Left ventricle myocardium inferior (tissue), 1 donor: ENCODE results near the gene HTR5A. TPM values are rescaled to one million over a fixed set of nuclear protein-coding genes. Genes with fewer than 3 reads are reported as not detected.

Experiments
- DNase-seq: peaks from one replicate; pipeline ENCODE4 v3.0.0-alpha.2; 2020
- H3K27ac ChIP-seq: fragments of 200-600 bp; replicated peaks from 2 replicates; pipeline ENCODE4 v1.8.0; 2021
- H3K27me3 ChIP-seq: fragments of 200-600 bp; 2 replicates; pipeline ENCODE4 v1.8.0; 2021; ENCODE audit warnings: low read depth
- H3K36me3 ChIP-seq: fragments of 200-600 bp; 2 replicates; pipeline ENCODE4 v1.8.0; 2021
- H3K4me1 ChIP-seq: fragments of 200-600 bp; 2 replicates; pipeline ENCODE4 v1.8.0; 2021
- H3K4me3 ChIP-seq: fragments of 200-600 bp; 2 replicates; pipeline ENCODE4 v1.8.0; 2021; ENCODE audit warnings: mild to moderate bottlenecking, moderate library complexity
- H3K9me3 ChIP-seq: fragments of 200-600 bp; replicated peaks from 2 replicates; pipeline ENCODE4 v1.8.0; 2021
- CTCF ChIP-seq: fragments of 200-600 bp; IDR thresholded peaks from 2 replicates; pipeline ENCODE4 v1.8.0; 2021; ENCODE audit warnings: antibody characterized with exemption, mild to moderate bottlenecking, borderline replicate concordance
- intact Hi-C: fragments of 100-400 bp; cut with micrococcal nuclease; formaldehyde crosslinking; loops from one replicate; pipeline ENCODE4 v1.11.0; 2022
- total RNA-seq: library from RNA; stranded (reverse); fragmentation: NEBNext Ultra II Directional; extraction: Animal tissue kit (Norgen Biotek cat#: 25700); gene quantifications from one replicate; pipeline ENCODE4 v1.2.1, GENCODE V29; 2021
- donor health status: DM: no; HTN: yes; CAD: no; lungs with severe emphysema.

The HTR5A gene
- total RNA-seq, 1 donor from 2014 or later: not detected

GRCh38 chr7:155066417-155066950 is 3.6 kb upstream of the HTR5A start:
- intact Hi-C loops: no loop called here
- Histone ChIP-seq H3K9me3 (no peaks in the 10 kb centered on the region), H3K36me3 (no peaks in the 10 kb centered on the region), H3K4me3 (no peak overlapping the region), H3K27ac (no peak overlapping the region), H3K27me3 (peaks cover 55% of the 10 kb centered on the region), H3K4me1 (no peaks in the 10 kb centered on the region)
- TF ChIP-seq CTCF: no peak
- DNase-seq: no peak

GRCh38 chr7:155071121-155071651 is 1.1 kb downstream of the HTR5A start:
- Histone ChIP-seq H3K9me3 (no peaks in the 10 kb centered on the region), H3K27ac (no peak overlapping the region), H3K27me3 (peaks cover 68% of the 10 kb centered on the region), H3K4me3 (no peak overlapping the region), H3K36me3 (no peaks in the 10 kb centered on the region), H3K4me1 (no peaks in the 10 kb centered on the region)
- TF ChIP-seq CTCF: no peak
- intact Hi-C loops: no loop called here
- DNase-seq: no peak

- Histone ChIP-seq H3K27me3 (peaks cover 77% of the 10 kb centered on the region), H3K27ac (no peak overlapping the region), H3K4me1 (no peaks in the 10 kb centered on the region), H3K4me3 (no peak overlapping the region), H3K9me3 (no peaks in the 10 kb centered on the region), H3K36me3 (no peaks in the 10 kb centered on the region)
- TF ChIP-seq CTCF: no peak
- no peak for DNase-seq
- intact Hi-C loops: no loop called here
These were observed 1.9 kb downstream of the HTR5A start for GRCh38 chr7:155071916-155072571.

- Histone ChIP-seq H3K27ac (no peak overlapping the region), H3K4me3 (no peak overlapping the region), H3K27me3 (peaks cover 75% of the 10 kb centered on the region), H3K36me3 (no peaks in the 10 kb centered on the region), H3K4me1 (no peaks in the 10 kb centered on the region), H3K9me3 (no peaks in the 10 kb centered on the region)
- no peak for DNase-seq
- TF ChIP-seq CTCF: no peak
- intact Hi-C loops: no loop called here
These were observed 3.8 kb downstream of the HTR5A start for GRCh38 chr7:155073922-155074321.

- H3K27me3 ChIP-seq: peaks cover 67% of the 10 kb centered on the region
- no peaks in the 10 kb centered on the region for H3K9me3 ChIP-seq
- DNase-seq: no peak
- no peak overlapping the region for H3K27ac ChIP-seq
- no peaks in the 10 kb centered on the region for H3K4me1 ChIP-seq
- intact Hi-C loops: no loop called here
- H3K4me3 ChIP-seq: no peak overlapping the region
- H3K36me3 ChIP-seq: no peaks in the 10 kb centered on the region
- TF ChIP-seq CTCF: no peak
These were observed 13.9 kb downstream of the HTR5A start for GRCh38 chr7:155084021-155084420.
